Measurements from ENCODE around the gene KCNJ10.
"Not testable (repeated sequence)": the region's sequence is repeated elsewhere in the genome, so short reads cannot be mapped to it uniquely, and the experiment has no call there.

KCNJ10 gene

DNA sequence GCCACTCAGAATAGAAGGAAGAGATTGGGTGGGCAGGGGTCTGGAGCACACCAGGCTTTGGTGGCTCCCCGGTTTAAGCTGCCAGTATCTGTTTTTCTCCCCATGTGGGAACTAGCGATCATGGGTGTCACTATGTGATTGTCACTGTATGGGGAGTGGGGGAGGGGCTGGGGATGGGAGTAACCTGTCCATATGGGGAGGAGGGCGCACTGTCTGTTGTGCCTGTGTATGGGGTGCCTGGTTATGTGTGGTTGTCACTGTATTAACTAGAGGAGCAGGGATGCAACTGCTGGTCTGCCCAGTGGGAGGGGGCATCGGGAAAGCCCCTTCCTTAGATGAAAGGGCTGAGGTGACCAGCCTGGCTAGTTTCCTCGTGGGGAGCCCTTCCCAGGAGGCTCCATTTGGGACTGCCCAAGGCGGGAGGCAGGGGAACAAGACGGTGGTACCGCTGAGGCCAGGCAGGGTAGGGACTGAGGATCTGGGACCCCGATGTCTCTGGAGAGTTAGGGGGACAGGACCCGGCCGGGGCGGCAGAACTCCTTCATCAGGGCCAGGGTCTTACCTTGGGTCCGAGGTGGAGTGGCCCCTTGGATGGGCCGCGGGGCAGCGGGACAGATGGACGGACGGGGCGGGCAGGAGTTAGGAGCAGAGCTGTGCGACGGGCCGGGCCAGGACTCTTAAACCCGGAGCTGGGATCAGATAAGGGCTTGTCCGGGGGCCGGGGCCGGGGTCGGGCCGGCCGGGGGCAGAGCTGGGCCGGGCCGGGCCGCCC lies at the start of gene KCNJ10:
Gene KCNJ10, minus strand, starts transcription at position 701 of the 772 bp plus-strand sequence. CDS start 27,628 bp downstream, outside the sequence.
- no peak for DNase-seq

- no peak for DNase-seq
Measured at GRCh38 chr1:160118928-160119327, 49.0 kb upstream of the KCNJ10 start.

- no peak for DNase-seq
Measured at GRCh38 chr1:160117709-160118183, 47.8 kb upstream of the KCNJ10 start.

- DNase-seq, result no peak
Measured at GRCh38 chr1:160117300-160117699, 47.3 kb upstream of the KCNJ10 start.

DNA sequence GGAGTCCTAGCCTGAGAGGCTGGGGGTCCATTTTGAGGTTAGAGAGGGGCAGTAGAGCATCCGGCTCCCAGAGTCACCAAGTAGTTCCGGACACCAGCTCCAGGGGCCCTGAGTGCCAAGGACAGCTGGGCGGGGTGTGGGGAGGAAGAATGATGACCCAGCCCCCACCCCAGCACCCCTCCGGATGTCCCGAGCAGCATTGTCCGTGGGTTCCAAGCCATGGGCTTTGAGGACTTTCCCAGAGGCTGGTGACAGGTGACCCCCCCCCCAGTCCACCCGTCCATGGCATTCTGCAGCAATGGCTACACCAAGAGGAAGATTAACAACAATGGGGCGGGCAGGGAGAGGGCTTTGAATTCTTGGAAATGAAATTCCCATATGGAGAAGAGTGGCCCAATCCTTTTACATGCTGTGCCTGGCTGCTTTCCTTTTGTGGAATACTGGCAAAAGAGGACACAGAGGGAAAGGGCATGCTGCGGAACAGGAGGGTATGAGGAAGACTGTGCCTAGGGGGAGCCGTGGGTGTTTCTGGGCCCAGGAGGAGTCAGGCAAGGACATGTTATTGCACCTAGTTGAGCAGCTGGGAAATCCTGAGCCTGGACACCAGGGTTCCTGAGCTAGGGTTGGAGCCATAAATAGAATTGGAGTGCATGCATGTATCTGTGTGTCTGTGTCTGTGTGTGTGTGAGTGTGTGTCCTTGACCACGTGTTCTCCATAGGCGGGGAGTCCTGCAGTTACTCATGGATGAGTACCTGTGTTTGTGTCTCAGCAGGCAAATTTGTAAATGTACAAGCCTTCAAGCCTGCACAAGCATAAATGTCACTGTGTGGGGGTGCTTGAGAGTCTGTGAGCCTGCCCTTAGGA lies 46.6 kb upstream of the KCNJ10 start:
- DNase-seq, result no peak

DNA sequence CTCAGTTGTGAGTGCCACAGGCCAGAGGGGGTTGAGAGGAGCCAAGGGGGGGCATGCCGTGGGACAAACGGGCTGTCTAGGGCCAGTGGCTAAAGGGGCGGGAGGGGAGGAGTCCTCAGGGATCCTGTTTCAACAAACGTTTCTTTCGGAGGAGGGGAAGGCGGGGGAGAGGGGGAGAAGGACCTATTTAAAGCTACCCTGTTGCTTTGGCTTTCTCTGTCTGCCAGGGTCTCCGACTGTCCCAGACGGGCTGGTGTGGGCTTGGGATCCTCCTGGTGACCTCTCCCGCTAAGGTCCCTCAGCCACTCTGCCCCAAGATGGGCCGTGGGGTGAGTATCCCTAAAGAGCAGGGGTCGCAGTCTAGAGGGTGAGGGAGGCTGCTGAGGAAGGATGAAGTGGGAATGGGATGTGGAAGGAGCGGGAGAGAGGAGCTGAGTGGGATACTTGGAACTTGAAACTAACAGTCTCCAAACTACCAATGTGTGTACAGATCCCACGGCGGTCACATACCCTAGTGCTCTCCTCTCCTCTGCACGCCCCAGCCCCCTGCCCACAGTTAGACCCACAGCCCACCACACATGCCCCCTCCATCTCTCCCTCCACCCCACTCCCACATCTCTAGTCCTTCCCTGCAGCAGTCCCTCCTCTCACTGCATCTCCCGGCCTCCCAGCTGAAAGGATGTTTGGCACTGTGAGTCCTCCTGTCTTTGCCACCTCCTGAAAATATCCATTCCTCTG lies 45.8 kb upstream of the KCNJ10 start, which contains the start of gene ATP1A2:
Gene ATP1A2, plus strand, starts transcription at position 215 of the 738 bp plus-strand sequence. Its CDS starts 103 bp downstream, at position 318.
- DNase-seq, result no peak

GRCh38 chr1:160114085-160114484 lies 44.1 kb upstream of the KCNJ10 start:
- no peak for DNase-seq

DNA sequence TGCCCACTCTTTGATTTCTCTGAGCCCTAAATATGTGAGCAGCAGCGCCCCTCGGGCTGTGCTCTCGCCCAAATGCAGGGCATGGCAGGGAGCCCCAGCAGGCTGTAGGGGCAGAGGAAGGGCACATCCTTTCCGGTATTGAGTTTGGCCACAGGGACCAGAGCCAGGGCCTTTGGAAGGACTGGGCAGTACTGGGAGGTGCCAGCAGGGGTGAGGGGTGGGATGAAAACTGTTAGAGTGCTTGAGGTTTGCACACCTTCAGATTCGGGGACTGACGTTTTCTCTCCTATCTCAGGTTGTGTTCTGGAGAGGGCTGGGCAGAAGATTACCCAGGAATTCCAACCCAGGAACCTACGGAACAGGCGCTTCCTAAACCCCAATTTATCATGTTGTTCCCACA lies 43.4 kb upstream of the KCNJ10 start:
- DNase-seq, result no peak

DNA sequence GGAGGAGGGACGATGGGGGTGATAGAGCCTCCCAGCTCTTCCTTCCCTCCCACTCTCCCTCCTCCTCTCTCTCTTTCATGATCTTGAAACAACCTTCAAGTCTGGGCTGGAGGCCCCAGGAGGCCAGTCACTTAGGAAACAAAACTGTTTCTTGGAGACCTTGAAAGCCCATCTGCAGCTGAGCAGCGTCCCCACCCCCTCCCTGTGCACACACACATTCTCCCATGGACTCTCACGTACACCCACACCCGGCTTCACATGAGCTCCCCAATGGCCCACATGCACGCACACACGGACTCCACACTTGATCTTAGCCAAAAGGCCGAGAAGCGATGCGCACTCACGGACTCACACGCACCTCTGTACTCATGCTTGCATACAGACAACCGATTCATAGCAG lies 42.4 kb upstream of the KCNJ10 start:
- DNase-seq, result no peak

DNA sequence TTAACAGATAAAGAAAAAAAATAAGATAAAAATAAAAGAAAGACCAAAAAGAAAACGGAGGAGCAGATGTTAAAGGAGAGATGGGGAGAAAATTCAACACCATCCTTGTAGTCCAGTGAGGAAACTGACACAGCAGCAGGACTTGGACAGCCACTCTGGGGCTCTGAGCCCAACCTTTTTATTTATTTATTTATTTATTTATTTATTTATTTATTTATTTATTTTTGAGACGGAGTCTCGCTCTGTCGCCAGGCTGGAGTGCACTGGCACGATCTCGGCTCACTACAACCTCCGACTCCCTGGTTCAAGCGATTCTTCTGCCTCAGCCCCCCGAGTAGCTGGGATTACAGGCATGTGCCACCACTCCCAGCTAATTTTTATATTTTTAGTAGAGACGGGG lies 41.5 kb upstream of the KCNJ10 start:
- DNase-seq, result not testable (repeated sequence)

GRCh38 chr1:160109686-160110085 lies 39.7 kb upstream of the KCNJ10 start:
- no peak for DNase-seq

DNA sequence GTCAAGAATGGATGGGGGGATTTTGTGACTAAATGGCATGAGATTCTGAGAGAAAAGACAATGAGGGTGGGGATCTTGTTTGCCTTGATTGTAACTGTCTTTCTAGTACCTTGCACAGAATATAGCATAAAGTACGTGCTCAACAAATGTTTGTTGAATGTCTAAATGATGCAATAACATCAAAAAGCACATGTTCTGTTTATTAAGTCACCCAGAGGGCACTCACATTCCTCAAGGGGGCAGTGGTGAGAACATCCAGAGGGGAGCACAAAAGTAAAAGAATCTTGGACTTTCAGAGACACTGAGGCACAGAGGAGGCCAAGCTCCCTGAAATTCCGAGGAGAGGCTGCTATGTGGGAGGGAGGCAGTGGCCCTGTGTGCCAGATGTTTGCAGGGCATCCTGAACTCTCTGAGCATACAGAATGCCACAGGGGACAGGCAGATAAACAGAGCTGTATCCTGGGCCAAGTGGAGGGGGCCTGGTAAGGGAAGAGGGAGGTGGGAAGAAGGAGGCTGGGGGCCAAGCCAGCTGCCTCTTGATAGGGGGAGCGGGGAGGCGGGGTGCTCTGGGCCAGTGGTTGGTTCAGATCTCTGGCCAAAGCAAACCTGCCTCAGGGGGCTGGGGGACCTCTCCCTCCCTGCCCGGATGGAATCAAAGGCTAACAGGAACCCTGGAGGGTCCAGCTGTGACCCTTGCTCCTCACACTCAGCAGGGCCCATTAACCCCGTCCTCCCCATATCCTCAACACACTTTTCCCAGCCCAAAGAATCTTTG lies 39.1 kb upstream of the KCNJ10 start:
- DNase-seq, result no peak

DNA sequence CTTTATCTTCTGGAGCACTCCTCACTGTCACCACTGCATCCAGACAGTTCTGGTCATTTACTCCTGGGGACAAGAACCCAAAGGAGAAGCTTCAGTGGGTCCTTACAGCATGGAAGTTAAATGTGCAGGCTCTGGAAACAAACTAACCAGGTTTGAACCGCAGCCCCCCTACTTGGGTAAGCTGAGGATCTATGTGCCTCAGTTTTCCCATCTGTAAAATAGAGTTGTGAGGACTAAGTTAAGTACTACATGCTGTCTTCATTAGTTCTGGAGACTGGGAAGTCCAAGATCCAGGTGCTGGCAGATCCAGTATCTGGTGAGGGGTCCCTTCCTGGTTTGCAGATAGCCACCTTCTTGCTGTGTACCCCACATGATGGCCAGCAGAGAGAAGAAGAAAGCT lies 37.6 kb upstream of the KCNJ10 start:
- no peak for DNase-seq

GRCh38 chr1:160105155-160105554 lies 35.2 kb upstream of the KCNJ10 start:
- DNase-seq, result no peak

DNA sequence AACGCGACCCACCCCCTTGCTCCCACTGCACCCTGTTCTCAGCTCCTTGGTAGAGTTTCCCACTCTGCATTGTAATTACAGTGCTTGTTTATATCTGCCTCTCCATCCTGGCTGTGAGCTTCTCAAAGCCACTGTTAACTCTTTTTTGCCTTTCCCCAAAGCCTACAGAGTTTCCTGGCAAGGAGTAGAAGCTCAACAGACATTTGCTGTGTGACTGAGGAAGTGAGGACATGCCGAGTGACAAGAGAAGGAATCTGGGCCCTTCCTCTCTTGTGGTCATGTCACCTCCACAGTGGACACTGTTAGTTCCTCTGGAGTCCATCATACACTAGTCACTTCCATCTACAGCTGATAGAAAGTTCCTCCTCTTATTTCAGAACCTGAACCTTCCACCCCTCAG lies 34.5 kb upstream of the KCNJ10 start:
- DNase-seq, result no peak

GRCh38 chr1:160103658-160104408 lies 33.9 kb upstream of the KCNJ10 start:
- no peak for DNase-seq

DNA sequence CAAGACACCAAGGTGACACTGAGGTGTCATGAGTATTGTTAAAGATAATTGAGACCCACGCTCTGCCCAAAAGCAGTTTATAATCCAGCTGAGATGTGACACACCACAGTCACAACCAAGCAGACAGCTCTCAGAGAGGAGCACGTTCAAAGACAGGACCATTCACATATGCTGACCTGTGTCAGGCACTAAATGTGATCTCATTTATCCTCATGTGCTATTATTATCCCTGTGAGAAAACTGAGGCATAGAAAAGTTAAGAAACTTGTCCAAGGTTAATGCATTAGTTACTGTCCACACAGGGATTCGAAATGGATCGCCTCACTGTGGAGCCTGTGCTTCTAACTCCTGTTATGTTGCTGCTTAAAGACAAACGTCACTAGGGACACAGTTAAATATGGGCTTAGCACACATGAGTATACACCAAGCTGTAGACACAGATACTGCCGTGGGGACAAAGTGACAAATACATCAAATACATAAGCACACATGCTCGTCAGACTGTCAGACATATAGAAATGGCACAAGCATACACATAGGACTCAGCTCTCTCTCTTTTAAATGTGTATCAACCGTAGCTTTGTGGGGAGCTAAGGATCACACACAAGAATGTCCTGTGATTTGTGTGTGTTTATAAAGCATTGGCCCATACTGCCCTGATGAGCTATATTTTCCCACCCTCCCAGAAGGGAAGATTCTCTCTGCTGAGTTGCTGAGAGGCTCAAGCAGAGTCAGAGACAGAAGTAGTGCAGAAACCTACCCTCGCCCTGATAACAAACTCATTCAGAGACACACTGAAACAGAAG lies 32.0 kb upstream of the KCNJ10 start:
- DNase-seq, result no peak

GRCh38 chr1:160101037-160101716 lies 31.2 kb upstream of the KCNJ10 start:
- peak; percentile 55 for DNase-seq

GRCh38 chr1:160099716-160100375 lies 29.9 kb upstream of the KCNJ10 start:
- DNase-seq, result no peak

Measured in NCI-H2029 (cell line).